ENCODE measurements around the gene MAST4. TPM values are rescaled to one million over a fixed set of nuclear protein-coding genes. Genes with fewer than 3 reads are reported as not detected.

The MAST4 gene
- polyA plus RNA-seq, 1 donor (not counting 4 experiments of a cell fraction or from before 2014, with no cell fraction given) = 19.8 TPM

DNA sequence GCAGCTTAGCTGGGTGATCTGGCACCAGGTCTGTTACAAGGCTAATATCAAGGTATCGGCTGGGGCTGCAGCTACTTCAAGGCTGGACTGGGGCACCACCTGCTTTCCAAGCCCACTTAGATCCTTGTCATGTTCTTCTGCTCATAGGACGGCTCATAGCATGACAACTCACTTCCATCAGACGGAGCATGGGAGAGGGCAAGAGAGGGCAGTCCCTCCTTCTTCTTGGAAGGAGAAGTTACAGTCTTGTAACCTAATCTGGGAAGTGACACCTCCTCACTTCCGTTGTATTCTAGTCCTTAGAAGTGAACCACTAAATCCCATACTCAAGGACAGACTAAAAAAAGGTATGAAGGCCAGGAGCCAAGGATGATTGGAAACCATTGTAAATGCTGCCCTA, 258.2 kb downstream of the MAST4 start:
- Histone ChIP-seq H3K4me1 (ENCODE audit: control insufficient read depth, extremely low read depth, insufficient read depth, low read length) (peaks cover 31% of the 10 kb centered on the region), H4K20me1 (ENCODE audit: control insufficient read depth, extremely low read depth, insufficient read depth, low read length) (no peaks in the 10 kb centered on the region), H3K79me2 (ENCODE audit: control insufficient read depth, insufficient read depth, low read length) (no peaks in the 10 kb centered on the region), H3K4me2 (ENCODE audit: control insufficient read depth, extremely low read depth, insufficient read depth, low read depth, low read length) (no peak overlapping the region), H3K9me3 (ENCODE audit: control insufficient read depth, low read depth, low read length) (no peaks in the 10 kb centered on the region), H3K27me3 (ENCODE audit: control insufficient read depth, extremely low read depth, insufficient read depth, low read length) (no peaks in the 10 kb centered on the region), H3K27ac (ENCODE audit: control insufficient read depth, insufficient read depth, low read length) (no peak overlapping the region), H2AFZ (ENCODE audit: control insufficient read depth, low read length) (no peak overlapping the region), H3K9ac (ENCODE audit: control insufficient read depth, extremely low read depth, insufficient read depth, low read length) (no peak overlapping the region), H3K9me1 (ENCODE audit: control insufficient read depth, extremely low read depth, insufficient read depth, low read length) (no peaks in the 10 kb centered on the region), H3K4me3 (ENCODE audit: control insufficient read depth in 2 of 3, extremely low read depth in 1 of 3, insufficient read depth in 2 of 3, low read depth in 1 of 3, low read length in 3 of 3) (no peak overlapping the region), H3K36me3 (ENCODE audit: control insufficient read depth in 2 of 2, extremely low read depth in 1 of 2, insufficient read depth in 2 of 2, low read length in 2 of 2) (no peaks in the 10 kb centered on the region)
- dilution Hi-C loops (cut with MboI; ENCODE audit: extremely low pct_ligation_motif_present, low sequenced_read_pairs) = no loop called here
- no peak for DNase-seq (ENCODE audit: low read depth, low spot score)
- TF ChIP-seq EZH2 (IDR thresholded peaks at IDR 0.05; ENCODE audit: low read length) = no peak
- TF ChIP-seq, protein P1, sequence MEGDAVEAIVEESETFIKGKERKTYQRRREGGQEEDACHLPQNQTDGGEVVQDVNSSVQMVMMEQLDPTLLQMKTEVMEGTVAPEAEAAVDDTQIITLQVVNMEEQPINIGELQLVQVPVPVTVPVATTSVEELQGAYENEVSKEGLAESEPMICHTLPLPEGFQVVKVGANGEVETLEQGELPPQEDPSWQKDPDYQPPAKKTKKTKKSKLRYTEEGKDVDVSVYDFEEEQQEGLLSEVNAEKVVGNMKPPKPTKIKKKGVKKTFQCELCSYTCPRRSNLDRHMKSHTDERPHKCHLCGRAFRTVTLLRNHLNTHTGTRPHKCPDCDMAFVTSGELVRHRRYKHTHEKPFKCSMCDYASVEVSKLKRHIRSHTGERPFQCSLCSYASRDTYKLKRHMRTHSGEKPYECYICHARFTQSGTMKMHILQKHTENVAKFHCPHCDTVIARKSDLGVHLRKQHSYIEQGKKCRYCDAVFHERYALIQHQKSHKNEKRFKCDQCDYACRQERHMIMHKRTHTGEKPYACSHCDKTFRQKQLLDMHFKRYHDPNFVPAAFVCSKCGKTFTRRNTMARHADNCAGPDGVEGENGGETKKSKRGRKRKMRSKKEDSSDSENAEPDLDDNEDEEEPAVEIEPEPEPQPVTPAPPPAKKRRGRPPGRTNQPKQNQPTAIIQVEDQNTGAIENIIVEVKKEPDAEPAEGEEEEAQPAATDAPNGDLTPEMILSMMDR (optimal IDR thresholded peaks at IDR 0.05 in 1 of 3, IDR thresholded peaks at IDR 0.05 in 1 of 3, conservative IDR thresholded peaks at IDR 0.05 in 1 of 3; ENCODE audit: extremely low read depth in 1 of 3, insufficient read depth in 2 of 3, low read length in 3 of 3) = no peak
- FAIRE-seq = peak; percentile 49

DNA sequence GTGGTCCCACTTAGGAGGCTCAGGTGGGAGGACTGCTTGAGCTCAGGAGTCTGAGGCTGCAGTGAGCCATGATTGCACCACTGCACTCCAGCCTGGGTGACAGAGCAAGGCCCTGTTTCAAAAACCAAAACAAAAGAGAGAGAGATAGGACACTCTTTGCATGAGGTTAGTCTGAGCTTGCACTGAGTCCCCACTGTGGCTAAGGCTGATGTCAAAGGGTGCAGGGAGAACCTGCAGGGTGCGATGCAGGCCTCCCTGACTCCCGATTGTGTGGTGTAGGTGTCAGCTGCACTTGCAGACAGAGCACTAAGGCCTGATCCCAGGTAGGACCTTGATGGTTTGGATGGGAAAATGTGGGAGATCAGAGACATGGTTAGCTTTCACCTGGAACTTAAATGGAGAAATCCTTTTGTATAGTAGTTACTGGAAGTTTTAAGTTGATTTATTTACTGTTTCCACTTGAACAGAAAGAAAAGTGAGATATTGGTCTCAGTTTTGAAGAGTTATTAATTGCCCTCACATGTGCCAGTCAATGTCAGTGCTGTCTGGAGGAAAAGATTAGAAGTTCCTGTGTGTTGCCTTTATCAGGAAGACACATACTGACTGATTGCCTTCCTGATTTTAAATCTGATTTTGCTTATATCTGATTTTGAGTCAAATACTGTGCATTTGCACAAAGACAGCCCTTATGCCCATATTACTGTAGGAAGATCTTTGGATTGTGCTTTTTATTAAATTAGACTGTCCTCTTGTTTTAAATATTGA, 260.0 kb downstream of the MAST4 start:
- no peak overlapping the region for H3K4me2 ChIP-seq (ENCODE audit: control insufficient read depth, extremely low read depth, insufficient read depth, low read depth, low read length)
- H3K4me3 ChIP-seq (ENCODE audit: control insufficient read depth in 2 of 3, extremely low read depth in 1 of 3, insufficient read depth in 2 of 3, low read depth in 1 of 3, low read length in 3 of 3) = no peak overlapping the region
- dilution Hi-C loops (cut with MboI; ENCODE audit: extremely low pct_ligation_motif_present, low sequenced_read_pairs) = no loop called here
- no peaks in the 10 kb centered on the region for H4K20me1 ChIP-seq (ENCODE audit: control insufficient read depth, extremely low read depth, insufficient read depth, low read length)
- no peak for DNase-seq (ENCODE audit: low read depth, low spot score)
- no peak overlapping the region for H3K9ac ChIP-seq (ENCODE audit: control insufficient read depth, extremely low read depth, insufficient read depth, low read length)
- no peak overlapping the region for H2AFZ ChIP-seq (ENCODE audit: control insufficient read depth, low read length)
- no peaks in the 10 kb centered on the region for H3K79me2 ChIP-seq (ENCODE audit: control insufficient read depth, insufficient read depth, low read length)
- no peaks in the 10 kb centered on the region for H3K36me3 ChIP-seq (ENCODE audit: control insufficient read depth in 2 of 2, extremely low read depth in 1 of 2, insufficient read depth in 2 of 2, low read length in 2 of 2)
- no peaks in the 10 kb centered on the region for H3K9me1 ChIP-seq (ENCODE audit: control insufficient read depth, extremely low read depth, insufficient read depth, low read length)
- peaks cover 27% of the 10 kb centered on the region for H3K4me1 ChIP-seq (ENCODE audit: control insufficient read depth, extremely low read depth, insufficient read depth, low read length)
- H3K27ac ChIP-seq (ENCODE audit: control insufficient read depth, insufficient read depth, low read length) = no peak overlapping the region
- H3K9me3 ChIP-seq (ENCODE audit: control insufficient read depth, low read depth, low read length) = no peaks in the 10 kb centered on the region
- TF ChIP-seq, protein P1 (optimal IDR thresholded peaks at IDR 0.05 in 1 of 3, IDR thresholded peaks at IDR 0.05 in 1 of 3, conservative IDR thresholded peaks at IDR 0.05 in 1 of 3; ENCODE audit: extremely low read depth in 1 of 3, insufficient read depth in 2 of 3, low read length in 3 of 3) = no peak
- no peak for TF ChIP-seq EZH2 (IDR thresholded peaks at IDR 0.05; ENCODE audit: low read length)
- no peak for FAIRE-seq
- H3K27me3 ChIP-seq (ENCODE audit: control insufficient read depth, extremely low read depth, insufficient read depth, low read length) = no peaks in the 10 kb centered on the region

Data from keratinocyte (primary cell).